A549 (cell line): ENCODE measurements around the gene NADSYN1. TPM values are rescaled to one million over a fixed set of nuclear protein-coding genes. Genes with fewer than 3 reads are reported as not detected.

Experiments
- ATAC-seq, 2 experiments: fragments of 200-7000 bp in 1 of 2; fragments of >200 bp in 1 of 2; cut with Nextera tagmentation in 1 of 2; cut with Tn5 transposase in 1 of 2; 3 replicates each; pipeline versions ENCODE4 v1.8.0 to v1.9.1; 2018 to 2020; ENCODE audit warnings: mild to moderate bottlenecking in 1 of 2, moderate library complexity in 1 of 2
- CTCF ChIA-PET: fragments of 300-600 bp; sonication (Branson Sonifier 250); formaldehyde crosslinking; extraction: SDS; loops from one replicate; lab custom pipeline; 2021; ENCODE audit warnings: antibody characterized with exemption, inconsistent platforms; lab: Yijun Ruan, JAX
- POLR2A ChIA-PET: fragments of 350-600 bp; formaldehyde crosslinking; extraction: SDS; loops from one replicate; lab custom pipeline; 2021; ENCODE audit warnings: antibody characterized with exemption, inconsistent platforms; lab: Yijun Ruan, JAX
- DNase-seq, 2 experiments: peaks; one replicate each; pipeline versions ENCODE4 v3.0.0 to v3.0.0-alpha.2; 2011 to 2016; ENCODE audit warnings: low read depth in 1 of 2, low spot score in 1 of 2
- FAIRE-seq: peaks from 2 replicates; lab custom pipeline; 2011; peaks lifted over from hg19 to GRCh38; lab: Jason Lieb, UNC
- H3K27ac ChIP-seq, 2 experiments: fragments of >200 bp; sonication (Bioruptor Twin); formaldehyde crosslinking; 3 replicates each; pipeline ENCODE4 v1.5.1; 2016 to 2017
- H3K4me1 ChIP-seq: fragments of >200 bp; sonication (Bioruptor Twin); formaldehyde crosslinking; 3 replicates; pipeline ENCODE4 v1.6.1; 2016
- H3K4me2 ChIP-seq: fragments of >200 bp; sonication (Bioruptor Twin); formaldehyde crosslinking; 3 replicates; pipeline ENCODE4 v1.6.1; 2016
- H3K4me3 ChIP-seq: fragments of >200 bp; sonication (Bioruptor Twin); formaldehyde crosslinking; 3 replicates; pipeline ENCODE4 v1.5.1; 2016
- H3K9me3 ChIP-seq: fragments of >200 bp; sonication (Bioruptor Twin); formaldehyde crosslinking; 3 replicates; pipeline ENCODE4 v1.6.1; 2016
- EHF ChIP-seq: fragments of 250-450 bp; sonication (Bioruptor Pico); IDR thresholded peaks from 2 replicates; pipeline ENCODE4 v1.5.0; 2020; ENCODE audit warnings: mild to moderate bottlenecking
- HOXB5 ChIP-seq: fragments of 250-450 bp; sonication (Bioruptor Pico); IDR thresholded peaks from 2 replicates; pipeline ENCODE4 v1.5.0; 2020; ENCODE audit warnings: mild to moderate bottlenecking, moderate library complexity
- NPAS2 ChIP-seq: fragments of 250-450 bp; sonication (Bioruptor Pico); IDR thresholded peaks from 2 replicates; pipeline ENCODE4 v1.8.0; 2022; ENCODE audit warnings: mild to moderate bottlenecking, moderate library complexity, borderline replicate concordance
- NR3C1 ChIP-seq: fragments of >200 bp; sonication (Bioruptor Twin); formaldehyde crosslinking; IDR thresholded peaks from 3 replicates; pipeline ENCODE4 v1.6.1; 2017
- TFCP2L1 ChIP-seq: fragments of 250-450 bp; sonication (Bioruptor Pico); IDR thresholded peaks from 2 replicates; pipeline ENCODE4 v1.5.0; 2021; ENCODE audit warnings: mild to moderate bottlenecking
- WGBS: methylation state at CpG from one replicate; pipeline ENCODE4 v1.1.6; 2017; ENCODE audit errors: missing lambda C conversion rate; 5-methylcytosine and 5-hydroxymethylcytosine counted together
- polyA plus RNA-seq, 4 experiments: library from polyadenylated mRNA; depleted of rRNA in 3 of 4; stranded (reverse); fragments of >200 nt; fragmentation: RNase III in 1 of 4; extraction: RNeasy Plus Mini Kit Qiagen cat#74134 plus additional on column Dnase treatment in 1 of 4; gene quantifications; 2 replicates in 3 of 4; 3 replicates in 1 of 4; pipeline ENCODE4 v1.2.3, GENCODE V29; 2011 to 2017
- small RNA-seq, 6 experiments: library from RNA; depleted of rRNA; stranded (forward); fragments of <200 nt; gene quantifications; one replicate each; pipeline ENCODE3, GENCODE V24; 2012

Gene NADSYN1
- polyA plus RNA-seq, 2 of the 4 experiments (the other 2 are of a cell fraction), result 34.6 to 63.3 TPM

- ChIA-PET CTCF (interaction anchor here (1.1 to 1.6 kb wide), 2 partner anchors 11 to 32 kb away, joined by 3 to 4 read pairs; no protein-coding TSS in a partner anchor), POLR2A (no interaction called here)
- ATAC-seq (no peak; a peak in 1 of 6 replicates), DNase-seq (no peak), FAIRE-seq (no peak)
- TF ChIP-seq NR3C1 (no peak), HOXB5 (CRISPR knock-in tag) (no peak), NPAS2 (CRISPR knock-in tag) (no peak), EHF (CRISPR knock-in tag) (no peak), TFCP2L1 (no peak)
- H3K4me2 ChIP-seq, result no peak overlapping the region
- H3K27ac ChIP-seq, result no peak overlapping the region
- no peak overlapping the region for H3K4me3 ChIP-seq
- H3K9me3 ChIP-seq, result peaks cover 2% of the 10 kb centered on the region; the same call in 1 of the 3 replicates
- 24% methylated on average over 5 of the region's 5 CpGs for WGBS
- no peaks in the 10 kb centered on the region for H3K4me1 ChIP-seq
Observed at GRCh38 chr11:71548716-71549151, 95.7 kb downstream of the NADSYN1 start.

Small RNA genes within 50 kb of the gene (small RNA-seq; reads per million reads assigned to genes)
- 0 reads per million in 6 experiments for gene MIR6754

Other genes starting within 250 kb of the NADSYN1 start
- gene SHANK2, start 200.6 kb upstream of the NADSYN1 start, polyA plus RNA-seq (2011; rRNA removed), result 7.6 and 15.6 TPM in 2 replicates
- gene SHANK2, start 200.6 kb upstream of the NADSYN1 start, polyA plus RNA-seq (2017; fragmentation: RNase III; extraction: RNeasy Plus Mini Kit Qiagen cat#74134 plus additional on column Dnase treatment), result 4.7 to 6.7 TPM (median 5.3 TPM) in 3 replicates
- gene DHCR7, start 4.8 kb upstream of the NADSYN1 start, polyA plus RNA-seq (2011; rRNA removed), result 42.7 and 44.2 TPM in 2 replicates
- gene DHCR7, start 4.8 kb upstream of the NADSYN1 start, polyA plus RNA-seq (2017; fragmentation: RNase III; extraction: RNeasy Plus Mini Kit Qiagen cat#74134 plus additional on column Dnase treatment), result 47.2 to 82.2 TPM (median 75.8 TPM) in 3 replicates
- gene KRTAP5-7, start 74.1 kb downstream of the NADSYN1 start, polyA plus RNA-seq (2011; rRNA removed), result not detected in 2 replicates
- not detected in 3 replicates for gene KRTAP5-7, start 74.1 kb downstream of the NADSYN1 start, polyA plus RNA-seq (2017; fragmentation: RNase III; extraction: RNeasy Plus Mini Kit Qiagen cat#74134 plus additional on column Dnase treatment)
- not detected in 2 replicates for gene KRTAP5-8, start 84.8 kb downstream of the NADSYN1 start, polyA plus RNA-seq (2011; rRNA removed)
- gene KRTAP5-8, start 84.8 kb downstream of the NADSYN1 start, polyA plus RNA-seq (2017; fragmentation: RNase III; extraction: RNeasy Plus Mini Kit Qiagen cat#74134 plus additional on column Dnase treatment), result not detected in 3 replicates
- 0.11 TPM in 1 of 2 replicates, not detected in the other for gene KRTAP5-9, start 95.2 kb downstream of the NADSYN1 start, polyA plus RNA-seq (2011; rRNA removed)
- gene KRTAP5-9, start 95.2 kb downstream of the NADSYN1 start, polyA plus RNA-seq (2017; fragmentation: RNase III; extraction: RNeasy Plus Mini Kit Qiagen cat#74134 plus additional on column Dnase treatment), result 0.08 TPM in 1 of 3 replicates, not detected in the others
- not detected in 2 replicates for gene KRTAP5-10, start 112.4 kb downstream of the NADSYN1 start, polyA plus RNA-seq (2011; rRNA removed)
- not detected in 3 replicates for gene KRTAP5-10, start 112.4 kb downstream of the NADSYN1 start, polyA plus RNA-seq (2017; fragmentation: RNase III; extraction: RNeasy Plus Mini Kit Qiagen cat#74134 plus additional on column Dnase treatment)
- not detected in 2 replicates for gene KRTAP5-11, start 129.7 kb downstream of the NADSYN1 start, polyA plus RNA-seq (2011; rRNA removed)
- gene KRTAP5-11, start 129.7 kb downstream of the NADSYN1 start, polyA plus RNA-seq (2017; fragmentation: RNase III; extraction: RNeasy Plus Mini Kit Qiagen cat#74134 plus additional on column Dnase treatment), result not detected in 3 replicates